GM18505 (cell line): ENCODE results near the gene TM6SF1.
"Not testable (repeated sequence)": the region's sequence is repeated elsewhere in the genome, so short reads cannot be mapped to it uniquely, and the experiment has no call there.

Experiments
- ATAC-seq: cut with Tn5 transposase; IDR thresholded peaks from one replicate; pipeline ENCODE4 v1.9.1; 2021; ENCODE audit not compliant: unreplicated experiment
- POLR2A ChIP-seq: IDR thresholded peaks from 4 replicates; pipeline ENCODE4 v1.6.1; 2011; ENCODE audit warnings: borderline replicate concordance; ENCODE audit not compliant: insufficient read depth, insufficient read length; ENCODE audit errors: extremely low read depth

The TM6SF1 gene

DNA sequence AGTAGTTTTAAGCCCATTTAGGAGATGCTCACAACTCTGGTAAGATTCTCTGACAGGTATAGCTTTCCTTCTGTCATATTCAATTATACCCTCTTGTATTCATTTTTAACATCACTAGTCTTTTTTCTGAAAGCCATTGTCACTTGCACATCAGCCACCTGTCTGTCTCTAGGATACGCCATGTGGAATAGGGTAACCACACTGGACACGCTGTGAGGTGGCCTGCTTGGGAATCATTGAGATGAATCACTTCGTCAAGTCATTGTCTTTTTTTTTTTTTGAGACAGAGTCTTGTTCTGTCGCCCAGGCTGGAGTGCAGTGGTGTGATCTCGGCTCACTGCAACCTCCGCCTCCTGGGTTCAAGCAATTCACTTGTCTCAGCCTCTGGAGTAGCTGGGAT, 7.4 kb downstream of the TM6SF1 start:
- no peak for ATAC-seq
- TF ChIP-seq POLR2A, result no peak

GRCh38 chr15:83115410-83115809, 8.0 kb downstream of the TM6SF1 start:
- ATAC-seq, result no peak
- TF ChIP-seq POLR2A, result no peak

DNA sequence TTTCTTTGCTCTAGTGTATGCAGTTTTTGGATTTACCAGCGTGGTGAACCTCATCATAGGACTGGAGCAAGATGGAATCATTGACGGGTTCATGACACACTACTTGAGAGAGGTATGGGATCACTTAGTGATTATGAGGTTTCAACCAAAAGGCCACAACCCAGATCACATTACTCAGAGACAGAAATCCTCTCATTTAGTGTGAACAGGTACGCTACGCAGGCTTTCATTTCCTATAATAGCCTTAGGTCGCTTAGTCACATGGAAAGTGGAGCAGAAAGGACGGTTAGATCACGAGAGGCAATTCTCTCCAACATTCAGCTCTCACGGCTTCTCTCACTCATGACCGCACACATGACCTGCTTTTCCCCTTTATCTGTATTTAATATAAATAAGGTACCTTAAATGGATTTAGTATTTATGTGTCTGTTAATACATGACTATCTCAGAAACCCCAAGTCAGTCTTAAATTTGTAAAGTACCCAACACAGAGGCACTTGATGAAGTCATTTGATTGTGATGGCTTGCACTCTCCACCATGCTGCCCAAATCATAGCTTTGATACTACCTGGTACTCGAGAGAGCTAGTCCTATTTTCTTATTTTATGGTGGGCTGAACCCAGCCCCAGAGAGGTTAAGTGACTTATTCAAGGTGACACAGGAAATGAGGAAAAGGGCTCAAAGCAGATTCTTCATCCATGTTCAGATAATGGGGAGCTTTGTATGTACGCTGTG, 8.6 kb downstream of the TM6SF1 start:
- peak; percentile 51 for ATAC-seq
- TF ChIP-seq POLR2A, result no peak

DNA sequence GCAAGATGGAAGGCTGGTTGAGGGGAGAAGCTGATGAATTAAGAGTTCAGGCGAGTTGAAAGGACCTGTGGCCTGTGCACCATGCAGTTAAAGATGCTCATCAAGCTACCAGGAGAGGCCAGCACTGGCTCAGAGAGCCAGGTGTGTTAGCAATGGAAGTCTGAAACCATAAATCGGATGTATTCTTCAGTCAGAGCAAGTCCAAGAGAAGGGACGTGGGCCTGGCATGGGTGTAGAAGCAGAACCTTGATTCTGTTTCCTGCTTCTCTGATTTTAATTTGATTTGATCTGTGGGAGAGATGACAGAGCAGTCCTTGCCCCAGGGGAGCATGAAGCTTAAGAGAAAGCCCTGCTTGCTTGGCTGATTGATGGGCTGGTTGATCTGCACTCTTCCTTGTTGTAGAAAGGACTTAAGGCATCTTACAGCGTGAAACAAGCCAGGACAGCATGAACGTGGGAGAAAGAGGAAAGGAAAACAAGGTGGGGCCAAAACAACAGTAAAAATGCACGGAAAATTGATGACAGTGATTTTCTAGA, 10.9 kb downstream of the TM6SF1 start:
- ATAC-seq, result no peak
- TF ChIP-seq POLR2A, result no peak

DNA sequence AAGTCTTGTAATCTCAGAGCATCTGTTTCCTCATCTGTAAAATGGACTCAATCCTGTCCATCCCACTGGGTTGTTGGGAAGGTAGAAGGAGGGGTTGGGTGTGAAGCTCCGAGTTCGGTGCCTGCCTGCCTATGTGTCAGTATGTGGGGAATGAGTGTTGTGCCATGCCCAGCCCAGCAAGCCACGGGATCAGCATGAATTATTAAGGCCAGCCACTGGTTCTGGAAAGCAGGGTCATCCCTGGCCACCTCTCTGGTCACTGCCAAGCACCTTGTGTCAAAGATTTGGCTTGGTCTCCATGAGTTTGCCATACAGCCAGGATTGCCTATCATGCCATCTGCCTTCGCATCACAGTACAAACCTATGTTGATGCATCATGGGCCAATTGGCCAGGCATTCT, 11.5 kb downstream of the TM6SF1 start:
- no peak for ATAC-seq

GRCh38 chr15:83119968-83120581, 12.6 kb downstream of the TM6SF1 start:
- ATAC-seq, result no peak
- TF ChIP-seq POLR2A, result no peak

More for the DNA sequence above, 11.5 kb downstream of the TM6SF1 start:
- TF ChIP-seq POLR2A, result no peak

- no peak for ATAC-seq
- no peak for TF ChIP-seq POLR2A
Observed at GRCh38 chr15:83123529-83123928, 16.1 kb downstream of the TM6SF1 start.

DNA sequence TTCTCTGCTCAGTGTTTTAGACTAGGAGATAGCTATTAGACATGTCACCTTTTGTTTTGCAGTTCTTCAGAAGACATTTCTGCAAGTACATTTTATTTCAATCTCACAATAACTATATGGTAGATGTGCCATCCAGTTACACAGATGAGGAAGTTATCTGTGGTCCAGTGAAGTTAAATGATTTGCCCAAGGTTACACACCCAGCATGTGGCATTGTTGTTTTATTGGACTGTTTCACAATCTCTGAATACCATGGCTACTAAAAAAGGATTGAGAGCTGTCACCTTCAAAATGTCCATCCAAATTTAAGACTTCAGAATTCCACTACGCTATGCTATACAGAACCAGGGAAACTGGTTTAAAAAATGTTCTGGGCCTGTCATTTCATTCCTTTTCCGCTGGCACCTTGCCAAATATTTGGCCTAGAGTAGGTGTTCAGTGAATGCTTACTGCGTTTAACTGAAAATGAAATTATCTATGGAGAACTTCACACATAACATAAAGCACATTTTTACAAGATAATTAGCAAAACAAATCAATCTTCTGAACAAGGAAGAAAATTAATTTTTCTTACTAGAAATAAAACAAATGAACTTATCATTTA, 20.2 kb downstream of the TM6SF1 start:
- ATAC-seq, result no peak
- TF ChIP-seq POLR2A, result no peak

DNA sequence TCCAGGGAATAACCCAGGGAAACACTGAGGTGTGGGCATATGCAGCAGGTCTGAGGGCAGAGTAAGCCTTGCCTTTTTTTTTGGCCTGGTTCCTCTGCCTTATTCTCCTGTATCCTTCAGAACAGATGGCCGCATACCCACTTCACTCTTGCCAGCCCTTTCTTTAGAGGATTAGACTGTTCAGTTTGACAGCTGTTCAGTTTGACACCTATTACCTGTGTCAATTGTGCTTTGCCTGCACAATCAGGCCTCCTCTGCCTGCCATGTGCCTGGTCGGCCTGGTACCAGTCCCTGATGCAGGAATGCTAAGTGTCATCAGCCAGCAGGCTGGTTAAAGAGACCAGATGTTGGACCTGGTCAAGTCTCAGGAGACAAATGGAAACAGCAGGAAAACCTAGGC, 22.3 kb downstream of the TM6SF1 start:
- TF ChIP-seq POLR2A, result no peak
- ATAC-seq, result no peak

GRCh38 chr15:83132861-83133523, 25.5 kb downstream of the TM6SF1 start:
- no peak for ATAC-seq
- no peak for TF ChIP-seq POLR2A

GRCh38 chr15:83142151-83142550, 34.7 kb downstream of the TM6SF1 start:
- not testable (repeated sequence) for ATAC-seq

- no peak for ATAC-seq
- TF ChIP-seq POLR2A, result no peak
Observed at GRCh38 chr15:83144771-83145170, 37.3 kb downstream of the TM6SF1 start.

DNA sequence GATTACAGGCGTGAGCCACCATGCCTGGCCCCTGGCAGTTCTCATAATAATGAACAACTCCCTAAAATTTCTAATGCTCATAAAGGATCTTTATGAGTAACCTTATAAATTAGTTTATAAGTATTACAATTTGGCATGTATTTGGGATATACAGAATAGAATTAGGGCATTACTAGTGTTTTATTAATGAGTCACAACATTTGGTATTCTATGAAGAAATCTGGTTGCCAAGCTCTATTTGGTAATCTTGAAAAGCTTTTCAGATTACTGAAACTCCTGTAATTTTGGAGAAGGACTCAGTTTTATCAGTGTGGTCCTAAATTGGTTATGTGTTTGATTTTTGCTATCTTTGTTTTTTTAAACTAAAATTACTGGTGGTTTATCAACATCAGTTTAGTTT, 45.8 kb downstream of the TM6SF1 start:
- no peak for TF ChIP-seq POLR2A
- ATAC-seq, result no peak

GRCh38 chr15:83155942-83156341, 48.5 kb downstream of the TM6SF1 start:
- TF ChIP-seq POLR2A, result no peak
- ATAC-seq, result no peak

DNA sequence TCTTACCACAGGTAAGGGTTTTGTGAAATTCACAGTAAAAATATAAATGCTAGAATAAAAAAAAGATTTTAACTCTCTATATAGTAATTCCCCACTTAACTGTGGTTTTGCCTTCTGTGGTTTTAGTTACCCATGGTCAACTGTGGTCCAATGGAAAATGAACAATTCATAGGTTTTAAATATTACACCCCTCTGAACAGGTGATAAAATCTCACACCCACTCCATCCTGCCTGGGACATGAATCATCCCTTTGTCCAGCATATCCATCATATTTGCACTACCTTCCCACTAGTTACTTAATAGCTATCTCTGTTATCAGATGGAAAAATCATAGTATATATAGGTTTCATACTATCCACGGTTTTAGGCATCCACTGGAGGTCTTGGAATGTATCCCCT, 50.9 kb downstream of the TM6SF1 start:
- no peak for TF ChIP-seq POLR2A
- no peak for ATAC-seq
